Endometrial microvascular endothelial cells (primary cell): ENCODE results near the gene EXOSC1. TPM values are rescaled to one million over a fixed set of nuclear protein-coding genes. Genes with fewer than 3 reads are reported as not detected.

Experiments used
- total RNA-seq: library from RNA; depleted of rRNA; stranded (reverse); fragments of >200 nt; gene quantifications from one replicate; pipeline ENCODE4 v1.2.3, GENCODE V29; 2015; ENCODE audit errors: inconsistent ontology term

EXOSC1 gene
- total RNA-seq, 1 donor from 2014 or later, result 76.7 TPM

Other genes with a start within 250 kb of the EXOSC1 start
- 13.8 TPM for gene ARHGAP19, start 153.4 kb downstream of the EXOSC1 start, total RNA-seq
- gene FRAT1, start 126.7 kb downstream of the EXOSC1 start, total RNA-seq, result 0.84 TPM
- 8.3 TPM for gene FRAT2, start 111.3 kb downstream of the EXOSC1 start, total RNA-seq
- 27.9 TPM for gene RRP12, start 44.7 kb downstream of the EXOSC1 start, total RNA-seq
- 735 TPM for gene PGAM1, start 19.8 kb downstream of the EXOSC1 start, total RNA-seq
- 62.8 TPM for gene ZDHHC16, start 169 bp upstream of the EXOSC1 start, total RNA-seq
- 91.4 TPM for gene MMS19, start 52.4 kb upstream of the EXOSC1 start, total RNA-seq
- 34.5 TPM for gene UBTD1, start 52.9 kb upstream of the EXOSC1 start, total RNA-seq
- 2.5 TPM for gene ANKRD2, start 126.8 kb upstream of the EXOSC1 start, total RNA-seq
- gene HOGA1, start 138.4 kb upstream of the EXOSC1 start, total RNA-seq, result 0.37 TPM
- gene C10orf62, start 143.7 kb upstream of the EXOSC1 start, total RNA-seq, result not detected
- gene MORN4, start 187.5 kb upstream of the EXOSC1 start, total RNA-seq, result 4.7 TPM
- gene PI4K2A, start 194.7 kb upstream of the EXOSC1 start, total RNA-seq, result 24.6 TPM
- gene AVPI1, start 241.2 kb upstream of the EXOSC1 start, total RNA-seq, result 3.6 TPM